Measurements from ENCODE around the gene ZFHX2. TPM values are rescaled to one million over a fixed set of nuclear protein-coding genes. Genes with fewer than 3 reads are reported as not detected.

ZFHX2 gene
- total and polyA plus RNA-seq, 2 of the 4 experiments (the other 2 are of a cell fraction) = 0.18 to 0.53 TPM

- dilution Hi-C loops (cut with HindIII; ENCODE audit: low sequenced_read_pairs, unreplicated experiment) = no loop called here
- Histone ChIP-seq H3K4me3 (ENCODE audit: insufficient read depth, low read depth, low read length) (no peak overlapping the region), H2BK15ac (ENCODE audit: low read depth, low read length) (no peak overlapping the region), H3K9me1 (ENCODE audit: insufficient read depth, low read length) (no peaks in the 10 kb centered on the region), H2AK9ac (replicated peaks; ENCODE audit: low read depth, low read length, poor library complexity) (no peak overlapping the region), H2AFZ (replicated peaks; ENCODE audit: low read length, poor library complexity) (no peak overlapping the region), H3K4me2 (ENCODE audit: low read depth, low read length) (no peak overlapping the region), H3K9me3 (ENCODE audit: control insufficient read depth, insufficient read depth, low read length) (no peaks in the 10 kb centered on the region), H3K14ac (replicated peaks; ENCODE audit: low read depth, low read length) (no peak overlapping the region), H2BK120ac (ENCODE audit: low read depth, low read length) (no peak overlapping the region), H3K9ac (ENCODE audit: low read depth, low read length) (no peak overlapping the region), H4K91ac (ENCODE audit: insufficient read depth, low read depth, low read length) (no peak overlapping the region), H3K18ac (ENCODE audit: low read depth, low read length) (no peak overlapping the region), H3K23ac (ENCODE audit: low read depth, low read length) (no peak overlapping the region), H3K4ac (ENCODE audit: low read depth, low read length) (no peak overlapping the region), H3K79me1 (ENCODE audit: low read depth in 1 of 2, low read length in 2 of 2) (no peaks in the 10 kb centered on the region; a peak in 1 of 4 replicates), H2BK5ac (ENCODE audit: low read depth, low read length, poor library complexity, severe bottlenecking) (no peak overlapping the region), H3K27me3 (ENCODE audit: control insufficient read depth, insufficient read depth, low read length) (no peaks in the 10 kb centered on the region), H2AK5ac (ENCODE audit: low read depth, low read length) (no peak overlapping the region), H4K8ac (ENCODE audit: low read depth in 2 of 2, low read length in 2 of 2) (no peak overlapping the region), H3K56ac (ENCODE audit: extremely low read depth, insufficient read depth, low read length) (no peak overlapping the region), H3K4me1 (ENCODE audit: control insufficient read depth, insufficient read depth, low read length) (no peaks in the 10 kb centered on the region), H4K5ac (ENCODE audit: low read depth, low read length) (no peak overlapping the region), H4K20me1 (ENCODE audit: insufficient read depth, low read length) (peaks cover 4% of the 10 kb centered on the region; the same call in 1 of the 2 replicates), H3K27ac (ENCODE audit: insufficient read depth, low read length) (no peak overlapping the region), H2BK20ac (ENCODE audit: low read depth, low read length) (no peak overlapping the region), H3K36me3 (ENCODE audit: control insufficient read depth, insufficient read depth, low read length) (peaks cover 17% of the 10 kb centered on the region)
- POLR2A ChIA-PET (ENCODE audit: unreplicated experiment) = no interaction called here
- in situ Hi-C loops (cut with MboI; ENCODE audit: low sequenced_read_pairs) = no loop called here
- intact Hi-C loops (cut with micrococcal nuclease) = no loop called here
- TF ChIP-seq RCOR1 (IDR thresholded peaks at IDR 0.05; ENCODE audit: insufficient replicate concordance, low read length) (no peak), MAZ (IDR thresholded peaks at IDR 0.05; ENCODE audit: borderline replicate concordance, low read depth, low read length) (no peak), NFE2L2 (IDR thresholded peaks at IDR 0.05; ENCODE audit: low read depth, low read length) (no peak), MAFK (IDR thresholded peaks at IDR 0.05; ENCODE audit: low read depth, low read length) (no peak)
- TF ChIP-seq, protein P1, sequence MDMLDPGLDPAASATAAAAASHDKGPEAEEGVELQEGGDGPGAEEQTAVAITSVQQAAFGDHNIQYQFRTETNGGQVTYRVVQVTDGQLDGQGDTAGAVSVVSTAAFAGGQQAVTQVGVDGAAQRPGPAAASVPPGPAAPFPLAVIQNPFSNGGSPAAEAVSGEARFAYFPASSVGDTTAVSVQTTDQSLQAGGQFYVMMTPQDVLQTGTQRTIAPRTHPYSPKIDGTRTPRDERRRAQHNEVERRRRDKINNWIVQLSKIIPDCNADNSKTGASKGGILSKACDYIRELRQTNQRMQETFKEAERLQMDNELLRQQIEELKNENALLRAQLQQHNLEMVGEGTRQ (IDR thresholded peaks at IDR 0.05; ENCODE audit: low read depth, low read length) = no peak
- TF ChIP-seq, protein P2, sequence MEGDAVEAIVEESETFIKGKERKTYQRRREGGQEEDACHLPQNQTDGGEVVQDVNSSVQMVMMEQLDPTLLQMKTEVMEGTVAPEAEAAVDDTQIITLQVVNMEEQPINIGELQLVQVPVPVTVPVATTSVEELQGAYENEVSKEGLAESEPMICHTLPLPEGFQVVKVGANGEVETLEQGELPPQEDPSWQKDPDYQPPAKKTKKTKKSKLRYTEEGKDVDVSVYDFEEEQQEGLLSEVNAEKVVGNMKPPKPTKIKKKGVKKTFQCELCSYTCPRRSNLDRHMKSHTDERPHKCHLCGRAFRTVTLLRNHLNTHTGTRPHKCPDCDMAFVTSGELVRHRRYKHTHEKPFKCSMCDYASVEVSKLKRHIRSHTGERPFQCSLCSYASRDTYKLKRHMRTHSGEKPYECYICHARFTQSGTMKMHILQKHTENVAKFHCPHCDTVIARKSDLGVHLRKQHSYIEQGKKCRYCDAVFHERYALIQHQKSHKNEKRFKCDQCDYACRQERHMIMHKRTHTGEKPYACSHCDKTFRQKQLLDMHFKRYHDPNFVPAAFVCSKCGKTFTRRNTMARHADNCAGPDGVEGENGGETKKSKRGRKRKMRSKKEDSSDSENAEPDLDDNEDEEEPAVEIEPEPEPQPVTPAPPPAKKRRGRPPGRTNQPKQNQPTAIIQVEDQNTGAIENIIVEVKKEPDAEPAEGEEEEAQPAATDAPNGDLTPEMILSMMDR (conservative IDR thresholded peaks at IDR 0.05; ENCODE audit: low read depth, low read length) = no peak
- WGBS, 2 experiments (ENCODE audit: extremely low coverage in 2 of 2, insufficient read length in 1 of 2) = no CpG with 5 or more reads among the region's 3 CpGs
- CTCF ChIA-PET = interaction anchor here (0.8 kb wide), 1 partner anchor 68 kb away, joined by 4 read pairs; no protein-coding TSS in a partner anchor
- BruUV-seq (replicated peaks) = no TSS peak
- DNase-seq (peak; percentile 23), ATAC-seq (ENCODE audit: low read depth) (no peak)
These were observed 70.1 kb downstream of the ZFHX2 start for GRCh38 chr14:23481362-23481970.
